ENCODE results near the gene MTUS2.

The MTUS2 gene

DNA sequence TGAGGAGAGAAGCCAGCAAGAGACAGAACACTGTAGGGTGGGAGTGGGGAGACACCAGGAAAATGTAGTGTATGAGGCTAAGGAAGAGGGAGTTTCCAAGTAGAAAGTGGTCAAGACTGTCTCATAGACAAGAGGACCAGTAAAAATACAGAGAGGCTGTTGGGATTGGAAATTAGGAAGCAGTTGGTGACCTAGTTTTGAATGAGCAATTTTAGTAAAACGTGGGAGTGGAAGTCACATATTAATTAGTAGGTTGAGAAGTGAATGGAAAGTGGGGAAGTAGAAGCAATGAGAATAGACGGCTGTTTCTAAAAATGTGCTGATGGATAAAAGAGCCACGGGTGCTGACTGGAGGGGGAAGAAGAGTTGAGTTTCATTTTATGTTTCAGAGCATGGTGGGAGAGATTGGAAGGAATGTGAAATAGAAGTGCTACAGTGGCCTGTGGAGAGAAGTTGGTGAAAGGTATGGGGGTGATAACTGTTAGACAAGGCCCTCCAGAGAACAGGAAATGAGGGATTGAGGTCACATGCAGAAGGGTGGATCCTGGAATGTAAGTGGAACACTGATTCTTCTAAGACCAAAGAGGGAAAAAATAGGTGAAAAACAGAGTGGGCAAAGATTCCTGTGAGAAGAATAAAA is 247.3 kb downstream of the MTUS2 start:
- Histone ChIP-seq H3K4me1 (ENCODE audit: control insufficient read depth, insufficient read depth, low read length) (no peaks in the 10 kb centered on the region), H3K27ac (ENCODE audit: low read length) (no peak overlapping the region), H3K36me3 (ENCODE audit: control insufficient read depth in 2 of 2, insufficient read depth in 2 of 2, low read length in 2 of 2) (no peaks in the 10 kb centered on the region), H3K4me3 (ENCODE audit: low read length in 2 of 2) (no peak overlapping the region), H3K9ac (ENCODE audit: low read length in 2 of 2) (no peak overlapping the region), H3K27me3 (ENCODE audit: control insufficient read depth in 1 of 2, insufficient read depth in 2 of 2, low read length in 2 of 2) (no peaks in the 10 kb centered on the region), H3K9me3 (ENCODE audit: control insufficient read depth in 2 of 2, low read length in 2 of 2) (no peaks in the 10 kb centered on the region)

DNA sequence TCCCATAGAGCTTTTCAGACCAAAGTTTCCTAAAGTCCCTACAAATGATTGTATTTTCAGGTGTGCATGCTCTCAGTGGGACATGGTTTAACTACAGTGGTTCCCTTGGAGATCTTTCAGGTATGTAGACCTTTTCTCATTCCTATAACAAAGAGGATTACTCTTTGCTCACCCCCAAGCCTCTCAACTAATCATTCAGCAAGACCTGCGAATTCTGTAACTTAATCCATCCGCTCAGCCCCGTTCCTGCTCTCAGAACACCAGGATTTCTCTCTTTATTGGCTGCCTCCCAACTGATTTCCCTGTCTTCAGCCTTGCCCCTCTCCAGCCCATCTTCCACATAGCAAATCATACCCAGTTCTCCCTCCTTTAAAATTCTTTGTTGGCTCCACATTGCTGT is 253.6 kb downstream of the MTUS2 start:
- H3K9ac ChIP-seq (ENCODE audit: low read length in 2 of 2): no peak overlapping the region
- no peaks in the 10 kb centered on the region for H3K27me3 ChIP-seq (ENCODE audit: control insufficient read depth in 1 of 2, insufficient read depth in 2 of 2, low read length in 2 of 2)
- H3K4me3 ChIP-seq (ENCODE audit: low read length in 2 of 2): no peak overlapping the region
- peaks cover 0 to 2% of the 10 kb centered on the region in 2 donors for H3K9me3 ChIP-seq (ENCODE audit: control insufficient read depth in 2 of 2, low read length in 2 of 2)
- peaks cover 5% of the 10 kb centered on the region for H3K4me1 ChIP-seq (ENCODE audit: control insufficient read depth, insufficient read depth, low read length)
- no peak overlapping the region for H3K27ac ChIP-seq (ENCODE audit: low read length)
- no peaks in the 10 kb centered on the region for H3K36me3 ChIP-seq (ENCODE audit: control insufficient read depth in 2 of 2, insufficient read depth in 2 of 2, low read length in 2 of 2)

DNA sequence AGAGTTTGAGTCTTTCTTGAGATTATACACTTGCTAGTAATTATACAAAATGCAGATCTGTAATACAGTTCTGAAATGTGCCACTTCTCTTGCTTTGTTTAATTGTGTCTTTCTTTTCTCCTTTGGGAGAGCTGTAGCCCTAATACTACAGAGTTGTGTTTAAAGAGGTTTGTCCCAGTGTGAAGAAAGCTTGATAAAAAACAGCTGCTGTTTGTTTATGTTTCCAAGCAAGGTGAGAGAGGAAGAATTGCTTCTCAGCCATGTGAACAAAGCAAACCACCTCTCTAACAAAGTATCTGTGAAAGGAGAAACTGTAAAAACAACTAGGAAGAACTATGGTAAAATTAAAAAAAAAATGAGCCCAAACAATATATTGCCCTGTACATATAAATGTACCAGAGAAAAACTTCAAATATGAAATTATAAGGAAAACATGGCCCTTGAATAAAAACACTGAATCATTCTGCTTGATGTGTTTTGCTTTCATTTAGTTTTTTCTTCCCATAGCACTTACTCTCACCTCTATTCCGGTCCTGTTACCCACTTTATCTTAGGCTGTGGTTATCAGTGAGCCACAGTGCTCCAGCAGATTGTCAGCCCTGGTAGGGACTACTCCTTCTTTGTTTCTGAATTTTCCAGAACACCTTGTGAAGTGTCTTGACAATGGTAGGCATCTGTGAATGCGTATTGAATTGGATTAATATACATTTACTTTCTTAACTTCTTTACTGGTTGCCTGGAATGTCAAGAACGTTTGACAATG is 257.1 kb downstream of the MTUS2 start:
- H3K36me3 ChIP-seq (ENCODE audit: control insufficient read depth in 2 of 2, insufficient read depth in 2 of 2, low read length in 2 of 2): no peaks in the 10 kb centered on the region
- H3K9me3 ChIP-seq (ENCODE audit: control insufficient read depth in 2 of 2, low read length in 2 of 2): peaks cover 0 to 5% of the 10 kb centered on the region in 2 donors
- H3K9ac ChIP-seq (ENCODE audit: low read length in 2 of 2): peak overlapping the region in 1 of 2 donors; percentile 25
- H3K4me1 ChIP-seq (ENCODE audit: control insufficient read depth, insufficient read depth, low read length): peaks cover 5% of the 10 kb centered on the region
- H3K27me3 ChIP-seq (ENCODE audit: control insufficient read depth in 1 of 2, insufficient read depth in 2 of 2, low read length in 2 of 2): no peaks in the 10 kb centered on the region
- no peak overlapping the region for H3K27ac ChIP-seq (ENCODE audit: low read length)
- H3K4me3 ChIP-seq (ENCODE audit: low read length in 2 of 2): peak overlapping the region in 1 of 2 donors; percentile 9

DNA sequence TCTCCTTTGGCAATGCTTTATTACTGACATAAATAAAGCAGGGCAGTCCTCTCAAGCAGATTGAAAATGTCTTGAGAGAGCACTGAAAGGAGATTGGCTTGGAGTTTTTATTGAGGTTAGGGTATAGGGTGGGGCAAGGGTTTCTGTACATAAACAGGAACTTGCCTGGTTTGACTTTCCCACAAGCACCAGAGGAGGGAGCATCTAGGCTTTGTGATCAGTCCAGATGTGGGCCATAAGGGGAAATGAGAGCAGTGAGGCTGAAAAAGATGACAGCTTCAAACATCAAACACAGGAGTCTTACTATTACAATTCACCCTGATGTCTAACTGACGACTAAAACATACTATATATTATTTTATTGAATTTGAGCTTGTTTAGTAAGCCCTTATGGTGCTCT is 260.9 kb downstream of the MTUS2 start:
- H3K36me3 ChIP-seq (ENCODE audit: control insufficient read depth in 2 of 2, insufficient read depth in 2 of 2, low read length in 2 of 2): no peaks in the 10 kb centered on the region
- no peak overlapping the region for H3K4me3 ChIP-seq (ENCODE audit: low read length in 2 of 2)
- H3K27me3 ChIP-seq (ENCODE audit: control insufficient read depth in 1 of 2, insufficient read depth in 2 of 2, low read length in 2 of 2): no peaks in the 10 kb centered on the region
- H3K9me3 ChIP-seq (ENCODE audit: control insufficient read depth in 2 of 2, low read length in 2 of 2): peaks cover 0 to 5% of the 10 kb centered on the region in 2 donors
- H3K27ac ChIP-seq (ENCODE audit: low read length): no peak overlapping the region
- peaks cover 5% of the 10 kb centered on the region for H3K4me1 ChIP-seq (ENCODE audit: control insufficient read depth, insufficient read depth, low read length)
- no peak overlapping the region for H3K9ac ChIP-seq (ENCODE audit: low read length in 2 of 2)

DNA sequence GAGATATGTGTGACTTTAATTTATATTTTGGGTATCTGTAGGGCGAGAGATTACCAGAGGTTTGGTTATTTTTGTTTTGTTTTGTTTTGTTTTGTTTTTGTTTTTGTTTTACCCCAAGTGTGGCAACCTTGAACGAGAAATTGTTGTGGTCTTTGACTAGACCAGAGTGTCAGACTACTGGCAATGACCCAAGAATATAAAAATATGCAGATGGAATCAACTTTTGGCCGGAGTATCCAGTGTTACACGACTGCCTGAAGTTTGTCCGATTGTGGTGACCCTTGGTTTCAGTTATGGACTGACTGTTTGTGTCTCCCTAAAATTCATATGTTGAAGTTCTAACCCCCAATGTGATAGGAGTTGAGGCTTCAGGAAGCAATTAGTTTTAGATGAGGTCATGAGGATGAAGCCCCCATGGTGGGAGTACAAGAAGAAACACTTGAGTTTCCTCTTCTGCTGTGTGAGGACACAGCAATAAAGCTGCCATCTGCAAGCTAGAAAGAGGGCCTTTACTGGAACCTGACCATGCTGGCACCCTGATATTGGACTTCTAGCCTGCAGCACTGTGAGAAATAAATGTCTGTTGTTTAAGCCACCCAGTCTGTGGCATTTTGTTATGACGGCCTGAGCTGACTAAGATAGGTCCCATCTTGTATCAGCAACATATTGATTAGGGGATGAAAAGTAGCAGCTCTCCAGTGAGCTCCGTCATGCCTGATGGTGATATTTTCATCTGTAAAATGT is 261.7 kb downstream of the MTUS2 start:
- no peak overlapping the region for H3K9ac ChIP-seq (ENCODE audit: low read length in 2 of 2)
- no peaks in the 10 kb centered on the region for H3K27me3 ChIP-seq (ENCODE audit: control insufficient read depth in 1 of 2, insufficient read depth in 2 of 2, low read length in 2 of 2)
- H3K27ac ChIP-seq (ENCODE audit: low read length): no peak overlapping the region
- peaks cover 0 to 5% of the 10 kb centered on the region in 2 donors for H3K9me3 ChIP-seq (ENCODE audit: control insufficient read depth in 2 of 2, low read length in 2 of 2)
- no peak overlapping the region for H3K4me3 ChIP-seq (ENCODE audit: low read length in 2 of 2)
- no peaks in the 10 kb centered on the region for H3K4me1 ChIP-seq (ENCODE audit: control insufficient read depth, insufficient read depth, low read length)
- no peaks in the 10 kb centered on the region for H3K36me3 ChIP-seq (ENCODE audit: control insufficient read depth in 2 of 2, insufficient read depth in 2 of 2, low read length in 2 of 2)

DNA sequence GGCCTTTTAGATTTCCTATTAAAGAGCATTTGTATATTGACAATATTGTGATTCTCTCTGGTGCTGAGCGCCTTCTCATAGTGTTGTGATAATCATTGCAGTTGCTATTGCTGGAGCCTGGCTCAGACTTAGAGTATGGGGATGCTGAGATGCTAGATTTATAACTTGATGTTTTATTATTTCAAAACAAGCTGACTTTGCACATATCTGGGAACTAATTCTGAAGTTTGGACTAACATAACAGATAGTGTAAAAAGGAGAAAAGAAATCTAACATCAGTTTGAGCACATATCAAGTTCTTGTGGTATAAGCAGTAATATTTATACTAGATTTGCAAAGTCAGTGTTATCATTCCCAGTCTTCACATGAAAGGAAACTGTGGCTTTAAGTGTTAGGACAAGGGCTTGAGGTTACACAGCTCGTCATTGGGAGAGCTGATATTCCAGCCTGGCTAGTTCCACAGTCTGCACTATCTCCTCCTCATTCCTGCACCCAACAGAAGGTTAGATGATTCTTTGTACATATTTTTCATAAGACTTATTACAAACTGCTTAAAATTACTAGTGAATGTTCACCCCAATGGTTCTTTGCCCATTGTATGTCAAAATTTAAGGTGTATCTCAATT is 279.8 kb downstream of the MTUS2 start:
- Histone ChIP-seq H3K27me3 (ENCODE audit: control insufficient read depth in 1 of 2, insufficient read depth in 2 of 2, low read length in 2 of 2) (no peaks in the 10 kb centered on the region), H3K36me3 (ENCODE audit: control insufficient read depth in 2 of 2, insufficient read depth in 2 of 2, low read length in 2 of 2) (no peaks in the 10 kb centered on the region), H3K9me3 (ENCODE audit: control insufficient read depth in 2 of 2, low read length in 2 of 2) (peaks cover 0 to 4% of the 10 kb centered on the region in 2 donors), H3K4me1 (ENCODE audit: control insufficient read depth, insufficient read depth, low read length) (no peaks in the 10 kb centered on the region), H3K4me3 (ENCODE audit: low read length in 2 of 2) (no peak overlapping the region), H3K9ac (ENCODE audit: low read length in 2 of 2) (no peak overlapping the region), H3K27ac (ENCODE audit: low read length) (no peak overlapping the region)

DNA sequence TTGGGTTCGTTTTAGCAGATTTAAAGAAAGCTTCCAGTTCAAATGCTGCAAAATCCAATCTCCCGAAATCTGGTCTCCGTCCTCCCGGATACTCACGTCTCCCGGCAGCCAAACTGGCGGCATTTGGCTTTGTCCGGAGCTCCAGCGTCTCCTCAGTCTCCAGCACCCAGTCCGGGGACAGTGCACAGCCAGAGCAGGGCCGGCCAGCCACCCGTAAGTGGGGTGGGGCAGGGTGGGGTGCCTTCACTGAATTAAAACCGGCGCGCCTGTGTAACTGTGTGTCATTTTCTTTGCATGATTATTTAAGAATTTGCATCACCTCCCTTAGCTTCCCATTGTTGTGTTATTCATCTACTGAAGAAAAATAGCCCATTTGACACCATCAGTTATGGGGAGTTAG is 280.6 kb downstream of the MTUS2 start:
- H3K9me3 ChIP-seq (ENCODE audit: control insufficient read depth in 2 of 2, low read length in 2 of 2): peaks cover 0 to 4% of the 10 kb centered on the region in 2 donors
- no peak overlapping the region for H3K4me3 ChIP-seq (ENCODE audit: low read length in 2 of 2)
- no peak overlapping the region for H3K9ac ChIP-seq (ENCODE audit: low read length in 2 of 2)
- no peaks in the 10 kb centered on the region for H3K36me3 ChIP-seq (ENCODE audit: control insufficient read depth in 2 of 2, insufficient read depth in 2 of 2, low read length in 2 of 2)
- H3K4me1 ChIP-seq (ENCODE audit: control insufficient read depth, insufficient read depth, low read length): no peaks in the 10 kb centered on the region
- no peaks in the 10 kb centered on the region for H3K27me3 ChIP-seq (ENCODE audit: control insufficient read depth in 1 of 2, insufficient read depth in 2 of 2, low read length in 2 of 2)
- H3K27ac ChIP-seq (ENCODE audit: low read length): no peak overlapping the region

DNA sequence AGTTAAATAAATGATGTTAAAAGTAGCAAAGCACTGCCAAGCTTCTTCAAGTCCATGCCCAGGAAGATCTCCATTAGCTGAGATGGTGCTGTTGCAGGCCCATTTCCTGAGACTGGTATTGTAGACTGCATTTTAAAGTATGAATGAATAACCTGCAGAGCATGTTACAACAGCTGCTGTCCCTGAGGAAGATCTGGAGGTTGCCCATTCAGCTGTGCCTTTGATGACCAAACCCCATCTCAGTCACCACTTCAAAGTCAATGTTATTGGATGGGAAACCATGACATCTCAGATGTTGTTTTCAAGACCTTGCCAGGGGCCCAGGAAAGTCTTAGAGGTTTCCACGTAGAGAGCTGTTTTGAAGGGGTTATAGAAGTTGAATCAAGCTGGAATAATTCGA is 281.3 kb downstream of the MTUS2 start:
- Histone ChIP-seq H3K27ac (ENCODE audit: low read length) (no peak overlapping the region), H3K4me3 (ENCODE audit: low read length in 2 of 2) (no peak overlapping the region), H3K36me3 (ENCODE audit: control insufficient read depth in 2 of 2, insufficient read depth in 2 of 2, low read length in 2 of 2) (no peaks in the 10 kb centered on the region), H3K9ac (ENCODE audit: low read length in 2 of 2) (no peak overlapping the region), H3K27me3 (ENCODE audit: control insufficient read depth in 1 of 2, insufficient read depth in 2 of 2, low read length in 2 of 2) (no peaks in the 10 kb centered on the region), H3K9me3 (ENCODE audit: control insufficient read depth in 2 of 2, low read length in 2 of 2) (no peaks in the 10 kb centered on the region), H3K4me1 (ENCODE audit: control insufficient read depth, insufficient read depth, low read length) (no peaks in the 10 kb centered on the region)

DNA sequence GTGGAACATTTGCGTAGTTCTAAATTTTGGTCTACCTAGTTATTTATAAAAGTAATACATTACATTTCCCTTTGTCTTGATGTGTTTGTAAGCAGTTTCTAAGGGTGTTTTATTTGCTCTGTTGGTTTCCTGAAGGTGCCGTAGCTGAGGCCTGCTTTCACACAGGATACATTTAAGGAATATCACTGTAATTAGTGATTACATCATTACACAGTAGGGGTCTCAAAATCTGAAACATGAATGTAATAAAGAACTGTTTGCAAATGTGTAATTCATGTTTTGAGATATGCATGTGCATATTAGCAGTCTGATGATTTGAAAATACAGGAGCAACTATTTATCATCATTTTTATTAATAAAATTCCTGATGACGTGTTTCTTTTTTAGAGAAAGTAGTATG is 281.8 kb downstream of the MTUS2 start:
- H3K9me3 ChIP-seq (ENCODE audit: control insufficient read depth in 2 of 2, low read length in 2 of 2): no peaks in the 10 kb centered on the region

DNA sequence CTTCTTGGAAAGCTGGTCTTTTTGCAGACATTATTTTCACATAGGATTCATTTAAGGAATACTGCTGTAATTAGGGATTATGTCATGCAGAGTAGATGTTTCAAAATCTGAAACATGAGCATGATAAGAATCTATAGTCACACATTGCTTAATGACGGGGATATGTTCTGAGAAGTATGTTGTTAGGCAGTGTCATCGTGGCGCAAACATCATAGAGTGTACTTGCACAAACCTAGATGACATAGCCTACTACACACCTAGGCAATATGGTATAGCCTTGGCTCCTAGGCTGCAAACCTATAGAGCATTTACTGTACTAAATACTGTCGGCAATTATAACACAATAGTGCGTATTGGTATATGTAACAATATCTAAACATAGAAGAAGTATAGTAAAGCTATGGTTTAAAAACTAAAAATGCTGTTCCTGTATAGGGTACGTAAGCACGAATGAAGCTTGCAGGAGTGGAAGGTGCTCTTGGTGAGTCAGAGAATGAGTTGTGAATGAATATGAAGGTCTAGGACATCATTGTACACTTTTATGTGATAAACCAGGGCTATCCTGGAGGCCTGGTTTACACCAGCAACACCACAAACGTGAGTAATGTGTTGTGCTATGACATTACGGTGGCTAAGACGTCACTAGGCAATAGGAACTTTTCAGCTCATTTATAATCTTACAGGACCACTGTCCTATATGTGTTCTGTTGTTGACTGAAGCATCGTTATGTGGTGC is 283.1 kb downstream of the MTUS2 start:
- no peaks in the 10 kb centered on the region for H3K27me3 ChIP-seq (ENCODE audit: control insufficient read depth in 1 of 2, insufficient read depth in 2 of 2, low read length in 2 of 2)
- H3K4me1 ChIP-seq (ENCODE audit: control insufficient read depth, insufficient read depth, low read length): no peaks in the 10 kb centered on the region
- H3K36me3 ChIP-seq (ENCODE audit: control insufficient read depth in 2 of 2, insufficient read depth in 2 of 2, low read length in 2 of 2): no peaks in the 10 kb centered on the region
- no peaks in the 10 kb centered on the region for H3K9me3 ChIP-seq (ENCODE audit: control insufficient read depth in 2 of 2, low read length in 2 of 2)
- no peak overlapping the region for H3K9ac ChIP-seq (ENCODE audit: low read length in 2 of 2)
- no peak overlapping the region for H3K4me3 ChIP-seq (ENCODE audit: low read length in 2 of 2)
- no peak overlapping the region for H3K27ac ChIP-seq (ENCODE audit: low read length)

More for the DNA sequence above, 281.8 kb downstream of the MTUS2 start:
- H3K27me3 ChIP-seq (ENCODE audit: control insufficient read depth in 1 of 2, insufficient read depth in 2 of 2, low read length in 2 of 2): no peaks in the 10 kb centered on the region
- H3K4me1 ChIP-seq (ENCODE audit: control insufficient read depth, insufficient read depth, low read length): no peaks in the 10 kb centered on the region
- H3K36me3 ChIP-seq (ENCODE audit: control insufficient read depth in 2 of 2, insufficient read depth in 2 of 2, low read length in 2 of 2): no peaks in the 10 kb centered on the region
- H3K4me3 ChIP-seq (ENCODE audit: low read length in 2 of 2): no peak overlapping the region
- no peak overlapping the region for H3K27ac ChIP-seq (ENCODE audit: low read length)
- no peak overlapping the region for H3K9ac ChIP-seq (ENCODE audit: low read length in 2 of 2)

Data from stomach smooth muscle (tissue), 2 donors.